ENCODE results near the gene NOTCH2NLA.
"Not testable (repeated sequence)": the region's sequence is repeated elsewhere in the genome, so short reads cannot be mapped to it uniquely, and the experiment has no call there.

GRCh38 chr1:146273194-146273593 is 44.4 kb upstream of the NOTCH2NLA start:
- TF ChIP-seq CTCF, POLR2A (IDR thresholded peaks at IDR 0.05): not testable (repeated sequence)

All from Peyer's patch (tissue), 4 donors.